Psoas muscle (tissue), 8 donors: ENCODE measurements around the gene HPSE2. TPM values are rescaled to one million over a fixed set of nuclear protein-coding genes. Genes with fewer than 3 reads are reported as not detected.

Experiments used
- ATAC-seq, 4 donors: fragments of 200-7000 bp; cut with Tn5 transposase; one replicate each; pipeline ENCODE4 v1.9.1; 2020; ENCODE audit warnings: moderate library complexity in 3 of 4, mild to moderate bottlenecking in 2 of 4
- DNase-seq, 2 donors: peaks; one replicate each; pipeline ENCODE4 v3.0.0-alpha.2; 2020
- H3K27ac ChIP-seq: fragments of 200-600 bp; one replicate; pipeline ENCODE4 v1.8.0; 2022
- H3K27me3 ChIP-seq, 3 donors: fragments of 200-600 bp in 1 of 3; one replicate each; pipeline versions ENCODE4 v1.6.1 to v1.8.0; 2013 to 2022; ENCODE audit warnings: low read length in 2 of 3, mild to moderate bottlenecking in 2 of 3, moderate library complexity in 1 of 3; ENCODE audit not compliant: insufficient read depth in 3 of 3
- H3K36me3 ChIP-seq, 2 donors: fragments of 200-600 bp in 1 of 2; one replicate each; pipeline versions ENCODE4 v1.6.1 to v1.8.0; 2013 to 2022; ENCODE audit warnings: low read depth in 1 of 2, mild to moderate bottlenecking in 1 of 2, moderate library complexity in 1 of 2; ENCODE audit not compliant: insufficient read depth in 1 of 2
- H3K4me1 ChIP-seq: fragments of 200-600 bp; one replicate; pipeline ENCODE4 v1.8.0; 2022
- H3K4me3 ChIP-seq: fragments of 200-600 bp; one replicate; pipeline ENCODE4 v1.8.0; 2022; ENCODE audit warnings: mild to moderate bottlenecking
- H3K9me3 ChIP-seq: fragments of 200-600 bp; one replicate; pipeline ENCODE4 v1.8.0; 2022
- WGBS, 3 donors: extraction: QIAGEN DNeasy Blood & Tissue Kit; methylation state at CpG; one replicate each; pipeline versions ENCODE4 v1.1.6 to v1.1.7; 2013; 5-methylcytosine and 5-hydroxymethylcytosine counted together
- intact Hi-C, 2 donors: fragments of 100-400 bp; cut with DNase I; formaldehyde crosslinking; loops; one replicate each; pipeline versions ENCODE4 v1.11.0 to v1.14.2; 2022
- polyA plus RNA-seq, 3 donors: library from polyadenylated mRNA; stranded (reverse); fragments of 200-250 nt; gene quantifications; one replicate each; pipeline ENCODE4 v1.2.3, GENCODE V29; 2013
- total RNA-seq, 4 donors: library from RNA; stranded (reverse); fragmentation: NEBNext Ultra II Directional in 2 of 4; extraction: Animal tissue kit (Norgen Biotek cat#: 25700) in 2 of 4; gene quantifications; one replicate each; pipeline versions ENCODE4 v1.2.1 to v1.2.4, GENCODE V29; 2021 to 2023
- TF ChIP-seq, protein P1 (sequence below): fragments of 200-600 bp; IDR thresholded peaks from one replicate; pipeline ENCODE4 v1.8.0; 2022; ENCODE audit warnings: antibody characterized with exemption
- donor health status: healthy with polysubstance abuse.
- donor health status: DM: no; HTN: no; CAD: no; lungs with moderate emphysema.
- donor health status: Bipolar disorder and iron deficiency.
- donor health status: healthy.
- donor health status: DM: yes; HTN: yes; CAD: no.
- donor health status: DM: no; HTN: no; CAD: no.
- donor health status: DM: no; HTN: no; CAD: no.
- donor health status: DM: yes; HTN: yes; CAD: no.

The HPSE2 gene
- total and polyA plus RNA-seq, 7 donors, result 0.01 to 0.17 (median 0.03) TPM; not detected in 4

DNA sequence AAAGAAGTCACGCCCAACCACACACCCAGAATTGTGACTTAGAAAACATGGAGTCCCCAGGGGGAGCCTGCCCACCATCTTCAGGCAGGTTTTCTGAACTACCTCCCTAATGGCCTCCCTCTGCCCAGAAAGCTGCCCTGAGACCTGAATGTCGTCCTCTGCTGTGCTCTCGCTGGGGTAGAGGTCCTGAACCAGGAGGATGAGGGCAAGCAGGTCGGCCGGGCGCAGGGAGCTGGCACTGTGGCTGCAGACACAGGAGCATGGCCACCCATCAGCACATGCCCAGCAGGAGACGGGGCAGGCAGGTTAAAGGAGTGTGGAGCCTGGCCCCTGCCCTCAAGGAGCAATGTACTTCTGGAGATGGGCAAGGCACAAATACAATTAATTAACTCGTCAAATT, 805.2 kb downstream of the HPSE2 start:
- Histone ChIP-seq H3K36me3 (peaks cover 0 to 82% of the 10 kb centered on the region in 2 donors), H3K27ac (no peak overlapping the region), H3K4me3 (no peak overlapping the region), H3K9me3 (peaks cover 4% of the 10 kb centered on the region), H3K4me1 (no peaks in the 10 kb centered on the region), H3K27me3 (no peaks in the 10 kb centered on the region)
- intact Hi-C loops, result no loop called here
- TF ChIP-seq, protein P1, sequence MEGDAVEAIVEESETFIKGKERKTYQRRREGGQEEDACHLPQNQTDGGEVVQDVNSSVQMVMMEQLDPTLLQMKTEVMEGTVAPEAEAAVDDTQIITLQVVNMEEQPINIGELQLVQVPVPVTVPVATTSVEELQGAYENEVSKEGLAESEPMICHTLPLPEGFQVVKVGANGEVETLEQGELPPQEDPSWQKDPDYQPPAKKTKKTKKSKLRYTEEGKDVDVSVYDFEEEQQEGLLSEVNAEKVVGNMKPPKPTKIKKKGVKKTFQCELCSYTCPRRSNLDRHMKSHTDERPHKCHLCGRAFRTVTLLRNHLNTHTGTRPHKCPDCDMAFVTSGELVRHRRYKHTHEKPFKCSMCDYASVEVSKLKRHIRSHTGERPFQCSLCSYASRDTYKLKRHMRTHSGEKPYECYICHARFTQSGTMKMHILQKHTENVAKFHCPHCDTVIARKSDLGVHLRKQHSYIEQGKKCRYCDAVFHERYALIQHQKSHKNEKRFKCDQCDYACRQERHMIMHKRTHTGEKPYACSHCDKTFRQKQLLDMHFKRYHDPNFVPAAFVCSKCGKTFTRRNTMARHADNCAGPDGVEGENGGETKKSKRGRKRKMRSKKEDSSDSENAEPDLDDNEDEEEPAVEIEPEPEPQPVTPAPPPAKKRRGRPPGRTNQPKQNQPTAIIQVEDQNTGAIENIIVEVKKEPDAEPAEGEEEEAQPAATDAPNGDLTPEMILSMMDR, result no peak
- ATAC-seq (no peak), DNase-seq (no peak)
- WGBS, 3 donors, result 97 to 98% (median 98%) methylated on average over 8 of the region's 8 CpGs

DNA sequence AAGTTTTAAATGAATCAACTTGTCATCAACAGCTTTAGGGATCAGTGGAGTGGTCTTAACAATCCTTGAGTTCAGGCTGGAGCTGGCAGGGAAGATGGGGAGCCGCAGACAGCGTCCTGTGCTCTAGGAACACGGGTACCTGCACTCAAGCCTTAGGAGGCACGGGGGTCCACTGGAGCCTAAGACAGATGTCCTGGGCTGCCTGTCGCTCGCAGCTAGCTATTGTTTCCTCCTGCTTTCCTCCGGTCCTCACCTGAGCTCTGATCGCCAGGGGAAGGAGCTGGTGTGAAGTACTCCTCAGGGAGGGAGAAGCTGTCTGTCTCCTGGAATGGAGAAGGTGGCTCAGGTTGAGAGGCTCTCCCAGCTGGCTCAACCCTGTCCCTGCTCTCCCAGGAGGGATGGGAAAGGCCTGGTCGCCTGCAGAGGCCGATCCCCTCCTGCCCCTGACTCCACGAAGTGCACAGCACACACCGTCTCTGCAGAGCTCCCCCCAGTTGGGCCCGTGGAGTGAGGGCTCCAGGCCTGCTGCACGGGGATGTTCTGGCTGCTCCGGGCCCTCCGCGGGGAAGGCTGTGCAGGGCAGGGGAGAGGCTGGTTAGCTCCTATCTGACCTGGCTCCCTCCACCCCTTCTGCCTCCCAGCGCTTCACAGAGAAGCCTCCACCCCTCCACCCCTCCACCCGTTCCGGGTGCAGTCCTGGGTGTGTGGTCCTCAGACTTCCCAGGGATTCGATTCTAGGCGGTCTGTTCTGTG, 806.2 kb downstream of the HPSE2 start:
- Histone ChIP-seq H3K27ac (no peak overlapping the region), H3K27me3 (no peaks in the 10 kb centered on the region), H3K4me1 (no peaks in the 10 kb centered on the region), H3K36me3 (peaks cover 0 to 80% of the 10 kb centered on the region in 2 donors), H3K4me3 (no peak overlapping the region), H3K9me3 (peaks cover 4% of the 10 kb centered on the region)
- ATAC-seq, result no peak
- TF ChIP-seq, protein P1, result no peak
- intact Hi-C loops, result loop anchor here in 1 of 2 donors (10.0 kb wide), 1 partner anchor 165 kb away; the partner anchor contains the start of gene LOXL4
- no peak for DNase-seq
- WGBS, 3 donors, result 93 to 95% (median 94%) methylated on average over 21 to 22 of the region's 22 CpGs

DNA sequence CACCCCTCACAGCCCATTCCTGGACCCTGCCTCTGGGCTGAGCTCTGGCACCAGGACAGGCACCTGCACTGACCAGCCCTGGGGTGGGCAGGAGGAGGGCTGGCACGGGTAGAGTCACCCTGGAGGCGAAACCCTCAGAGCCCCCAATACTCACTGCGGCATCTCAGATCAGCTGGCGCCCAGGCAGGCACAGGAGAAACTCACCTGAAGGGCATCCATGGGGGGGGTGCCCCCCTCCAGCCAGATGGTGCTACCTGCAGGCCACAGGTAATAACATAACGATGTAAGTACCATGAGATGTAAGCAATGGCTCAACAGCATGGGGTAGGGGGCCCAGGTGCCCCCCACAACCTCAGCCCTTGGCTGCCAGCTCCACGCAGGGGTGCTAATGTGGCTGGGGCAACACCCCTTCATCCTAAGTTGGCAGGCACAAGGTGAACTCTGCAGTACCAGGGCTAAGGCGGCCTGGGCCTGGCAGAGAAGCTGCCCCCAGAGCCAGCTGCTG, 808.6 kb downstream of the HPSE2 start:
- TF ChIP-seq, protein P1, result no peak
- DNase-seq, result no peak

DNA sequence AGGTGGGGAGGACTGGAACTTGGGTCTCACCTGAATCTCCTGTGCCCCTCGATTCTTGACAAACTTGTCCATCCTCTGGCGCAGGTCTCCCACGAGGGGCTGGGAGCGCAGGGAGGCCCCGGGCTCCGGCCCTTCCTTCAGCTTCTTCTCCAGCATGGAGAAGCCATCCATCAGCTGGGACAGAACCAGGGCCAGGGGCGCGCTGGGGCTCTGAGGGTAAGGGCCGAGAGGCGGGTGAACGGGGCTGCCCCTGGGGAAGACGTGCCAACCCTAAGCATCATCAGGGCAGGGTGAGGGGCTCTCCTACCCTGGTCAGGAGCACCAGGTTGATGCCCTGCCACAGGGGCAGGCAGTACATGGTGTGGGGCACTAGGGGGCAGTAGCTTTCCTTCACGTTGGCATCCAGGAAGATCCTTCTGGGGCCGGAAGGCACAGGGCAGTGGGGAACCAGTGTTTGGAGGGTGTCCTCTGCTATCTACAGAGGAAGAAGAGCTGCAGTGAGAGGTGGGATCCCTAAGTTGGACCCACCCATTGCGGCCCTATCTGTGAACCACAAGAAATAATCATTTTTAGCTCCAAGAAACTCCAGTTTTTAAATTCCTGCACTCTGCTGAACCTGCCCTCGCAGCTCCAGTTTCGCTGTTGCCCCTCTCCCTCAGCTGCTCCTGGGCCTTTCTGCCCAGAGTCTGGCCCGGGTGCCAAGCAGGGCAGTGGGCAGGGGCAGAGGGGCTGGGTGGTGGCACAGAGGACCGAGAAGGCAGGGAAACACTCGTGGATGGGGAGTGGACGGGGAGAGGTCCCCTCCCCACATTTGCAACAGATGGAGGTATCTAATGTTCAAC, 809.9 kb downstream of the HPSE2 start:
- 88% methylated on average over 21 of the region's 21 CpGs for WGBS, 3 donors

More for the DNA sequence above, 808.6 kb downstream of the HPSE2 start:
- Histone ChIP-seq H3K36me3 (peaks cover 2 to 79% of the 10 kb centered on the region in 2 donors), H3K27ac (no peak overlapping the region), H3K4me3 (no peak overlapping the region), H3K4me1 (no peaks in the 10 kb centered on the region), H3K27me3 (no peaks in the 10 kb centered on the region), H3K9me3 (no peaks in the 10 kb centered on the region)
- 93 to 95% (median 94%) methylated on average over 7 of the region's 7 CpGs for WGBS, 3 donors
- ATAC-seq, result no peak
- intact Hi-C loops, result loop anchor here in 1 of 2 donors (10.0 kb wide), 1 partner anchor 162 kb away; the partner anchor contains the start of gene LOXL4

More for the DNA sequence above, 809.9 kb downstream of the HPSE2 start:
- H3K27me3 ChIP-seq, result no peaks in the 10 kb centered on the region
- H3K9me3 ChIP-seq, result no peaks in the 10 kb centered on the region
- ATAC-seq (peak; percentile 54 to 78 (median 66)), DNase-seq (no peak)
- H3K27ac ChIP-seq, result no peak overlapping the region
- intact Hi-C loops, result loop anchor here in 1 of 2 donors (10.0 kb wide), 1 partner anchor 161 kb away; the partner anchor contains the start of gene LOXL4
- H3K36me3 ChIP-seq, result peaks cover 2 to 72% of the 10 kb centered on the region in 2 donors
- H3K4me3 ChIP-seq, result no peak overlapping the region
- TF ChIP-seq, protein P1, result peak; percentile 61
- H3K4me1 ChIP-seq, result no peaks in the 10 kb centered on the region
